ENCODE results near the gene CDK5R1.

DNA sequence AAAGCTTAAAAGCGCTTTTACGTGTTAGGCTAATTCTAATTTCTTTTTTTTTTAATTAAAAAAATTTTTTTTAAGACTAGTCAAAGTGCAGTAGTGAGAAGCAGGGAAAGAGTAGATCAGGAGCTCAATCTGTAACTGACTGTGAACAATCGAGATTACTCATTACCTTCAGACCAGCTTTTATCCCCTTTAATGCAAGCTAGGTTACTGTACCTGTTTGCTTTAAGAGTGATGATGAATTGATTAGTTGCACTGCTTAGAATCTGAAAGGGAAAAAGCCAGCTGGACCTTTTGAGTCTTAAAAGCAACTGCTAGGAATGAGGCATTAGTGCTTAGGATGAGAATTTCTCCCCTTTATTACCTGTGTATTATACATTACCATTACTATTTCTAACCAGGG, 23.5 kb upstream of the CDK5R1 start:
- TF ChIP-seq, protein P1, sequence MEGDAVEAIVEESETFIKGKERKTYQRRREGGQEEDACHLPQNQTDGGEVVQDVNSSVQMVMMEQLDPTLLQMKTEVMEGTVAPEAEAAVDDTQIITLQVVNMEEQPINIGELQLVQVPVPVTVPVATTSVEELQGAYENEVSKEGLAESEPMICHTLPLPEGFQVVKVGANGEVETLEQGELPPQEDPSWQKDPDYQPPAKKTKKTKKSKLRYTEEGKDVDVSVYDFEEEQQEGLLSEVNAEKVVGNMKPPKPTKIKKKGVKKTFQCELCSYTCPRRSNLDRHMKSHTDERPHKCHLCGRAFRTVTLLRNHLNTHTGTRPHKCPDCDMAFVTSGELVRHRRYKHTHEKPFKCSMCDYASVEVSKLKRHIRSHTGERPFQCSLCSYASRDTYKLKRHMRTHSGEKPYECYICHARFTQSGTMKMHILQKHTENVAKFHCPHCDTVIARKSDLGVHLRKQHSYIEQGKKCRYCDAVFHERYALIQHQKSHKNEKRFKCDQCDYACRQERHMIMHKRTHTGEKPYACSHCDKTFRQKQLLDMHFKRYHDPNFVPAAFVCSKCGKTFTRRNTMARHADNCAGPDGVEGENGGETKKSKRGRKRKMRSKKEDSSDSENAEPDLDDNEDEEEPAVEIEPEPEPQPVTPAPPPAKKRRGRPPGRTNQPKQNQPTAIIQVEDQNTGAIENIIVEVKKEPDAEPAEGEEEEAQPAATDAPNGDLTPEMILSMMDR (IDR thresholded peaks at IDR 0.05) = no peak
- no peak for TF ChIP-seq POLR2A (IDR thresholded peaks at IDR 0.05)

All from transverse colon (tissue), 3 donors.